ENCODE data around the gene ANKRD39.
A peak's percentile ranks its signal among the peaks of the same experiment; 100 is the strongest.

ANKRD39 gene

DNA sequence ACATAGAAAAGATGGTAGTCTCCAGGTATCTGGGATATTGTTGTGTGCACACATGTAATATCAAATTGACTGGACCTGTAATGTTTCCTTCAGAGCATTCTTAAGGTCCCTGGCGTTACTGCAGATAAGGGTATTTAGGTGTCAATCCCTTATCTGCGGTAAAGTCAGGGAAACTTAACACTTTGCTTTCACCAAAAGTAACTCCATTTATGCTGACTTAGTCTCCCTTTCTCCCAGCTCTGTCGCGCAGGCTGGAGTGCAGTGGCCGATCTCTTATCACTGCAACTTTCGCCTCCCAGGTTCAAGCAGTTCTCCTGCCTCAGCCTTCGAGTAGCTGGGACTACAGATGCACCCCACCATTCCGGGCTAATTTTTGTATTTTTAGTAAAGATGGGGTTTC is 39.9 kb downstream of the ANKRD39 start:
- TF ChIP-seq POLR2AphosphoS5 (IDR thresholded peaks at IDR 0.05; ENCODE audit: low read depth, low read length) = no peak

DNA sequence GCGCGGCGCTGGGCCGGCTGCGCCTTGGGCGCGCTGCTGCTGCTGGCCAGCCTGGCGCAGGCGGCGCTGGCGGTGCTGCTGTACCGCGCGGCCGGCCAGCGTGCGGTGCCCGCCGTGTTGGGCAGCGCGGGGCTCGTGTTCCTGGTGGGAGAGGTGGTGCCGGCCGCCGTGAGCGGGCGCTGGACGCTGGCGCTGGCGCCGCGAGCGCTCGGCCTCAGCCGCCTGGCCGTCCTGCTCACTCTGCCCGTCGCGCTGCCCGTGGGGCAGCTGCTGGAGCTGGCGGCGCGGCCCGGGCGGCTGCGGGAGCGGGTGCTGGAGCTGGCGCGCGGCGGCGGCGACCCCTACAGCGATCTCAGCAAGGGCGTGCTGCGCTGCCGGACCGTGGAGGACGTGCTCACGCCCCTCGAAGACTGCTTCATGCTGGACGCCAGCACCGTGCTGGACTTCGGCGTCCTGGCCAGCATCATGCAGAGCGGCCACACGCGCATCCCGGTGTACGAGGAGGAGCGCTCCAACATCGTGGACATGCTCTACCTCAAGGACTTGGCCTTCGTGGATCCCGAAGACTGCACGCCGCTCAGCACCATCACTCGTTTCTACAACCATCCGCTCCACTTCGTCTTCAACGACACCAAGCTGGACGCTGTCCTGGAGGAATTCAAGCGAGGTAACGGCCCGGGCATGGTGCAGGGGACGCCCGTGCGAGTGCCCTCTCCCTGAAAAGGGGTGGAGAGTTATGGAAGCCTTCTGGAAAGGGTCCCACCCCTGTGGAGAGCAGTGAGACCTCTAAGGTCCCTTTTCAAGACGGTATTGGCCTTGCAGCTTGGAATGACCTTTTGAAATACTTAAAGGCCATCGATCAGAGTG is 40.7 kb downstream of the ANKRD39 start:
- TF ChIP-seq FOXP2 (optimal IDR thresholded peaks at IDR 0.05; ENCODE audit: borderline replicate concordance, extremely low read depth, extremely low read length, insufficient read depth) (no peak), TAF1 (IDR thresholded peaks at IDR 0.05; ENCODE audit: borderline replicate concordance, insufficient read depth, low read length) (no peak), SIN3A (IDR thresholded peaks at IDR 0.05; ENCODE audit: borderline replicate concordance, insufficient read depth, low read length) (no peak), POLR2AphosphoS5 (IDR thresholded peaks at IDR 0.05; ENCODE audit: low read depth, low read length) (no peak)
- TF ChIP-seq, protein P1, sequence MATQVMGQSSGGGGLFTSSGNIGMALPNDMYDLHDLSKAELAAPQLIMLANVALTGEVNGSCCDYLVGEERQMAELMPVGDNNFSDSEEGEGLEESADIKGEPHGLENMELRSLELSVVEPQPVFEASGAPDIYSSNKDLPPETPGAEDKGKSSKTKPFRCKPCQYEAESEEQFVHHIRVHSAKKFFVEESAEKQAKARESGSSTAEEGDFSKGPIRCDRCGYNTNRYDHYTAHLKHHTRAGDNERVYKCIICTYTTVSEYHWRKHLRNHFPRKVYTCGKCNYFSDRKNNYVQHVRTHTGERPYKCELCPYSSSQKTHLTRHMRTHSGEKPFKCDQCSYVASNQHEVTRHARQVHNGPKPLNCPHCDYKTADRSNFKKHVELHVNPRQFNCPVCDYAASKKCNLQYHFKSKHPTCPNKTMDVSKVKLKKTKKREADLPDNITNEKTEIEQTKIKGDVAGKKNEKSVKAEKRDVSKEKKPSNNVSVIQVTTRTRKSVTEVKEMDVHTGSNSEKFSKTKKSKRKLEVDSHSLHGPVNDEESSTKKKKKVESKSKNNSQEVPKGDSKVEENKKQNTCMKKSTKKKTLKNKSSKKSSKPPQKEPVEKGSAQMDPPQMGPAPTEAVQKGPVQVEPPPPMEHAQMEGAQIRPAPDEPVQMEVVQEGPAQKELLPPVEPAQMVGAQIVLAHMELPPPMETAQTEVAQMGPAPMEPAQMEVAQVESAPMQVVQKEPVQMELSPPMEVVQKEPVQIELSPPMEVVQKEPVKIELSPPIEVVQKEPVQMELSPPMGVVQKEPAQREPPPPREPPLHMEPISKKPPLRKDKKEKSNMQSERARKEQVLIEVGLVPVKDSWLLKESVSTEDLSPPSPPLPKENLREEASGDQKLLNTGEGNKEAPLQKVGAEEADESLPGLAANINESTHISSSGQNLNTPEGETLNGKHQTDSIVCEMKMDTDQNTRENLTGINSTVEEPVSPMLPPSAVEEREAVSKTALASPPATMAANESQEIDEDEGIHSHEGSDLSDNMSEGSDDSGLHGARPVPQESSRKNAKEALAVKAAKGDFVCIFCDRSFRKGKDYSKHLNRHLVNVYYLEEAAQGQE (IDR thresholded peaks at IDR 0.05; ENCODE audit: insufficient read depth in 1 of 2, low read depth in 2 of 2, low read length in 2 of 2) = no peak

DNA sequence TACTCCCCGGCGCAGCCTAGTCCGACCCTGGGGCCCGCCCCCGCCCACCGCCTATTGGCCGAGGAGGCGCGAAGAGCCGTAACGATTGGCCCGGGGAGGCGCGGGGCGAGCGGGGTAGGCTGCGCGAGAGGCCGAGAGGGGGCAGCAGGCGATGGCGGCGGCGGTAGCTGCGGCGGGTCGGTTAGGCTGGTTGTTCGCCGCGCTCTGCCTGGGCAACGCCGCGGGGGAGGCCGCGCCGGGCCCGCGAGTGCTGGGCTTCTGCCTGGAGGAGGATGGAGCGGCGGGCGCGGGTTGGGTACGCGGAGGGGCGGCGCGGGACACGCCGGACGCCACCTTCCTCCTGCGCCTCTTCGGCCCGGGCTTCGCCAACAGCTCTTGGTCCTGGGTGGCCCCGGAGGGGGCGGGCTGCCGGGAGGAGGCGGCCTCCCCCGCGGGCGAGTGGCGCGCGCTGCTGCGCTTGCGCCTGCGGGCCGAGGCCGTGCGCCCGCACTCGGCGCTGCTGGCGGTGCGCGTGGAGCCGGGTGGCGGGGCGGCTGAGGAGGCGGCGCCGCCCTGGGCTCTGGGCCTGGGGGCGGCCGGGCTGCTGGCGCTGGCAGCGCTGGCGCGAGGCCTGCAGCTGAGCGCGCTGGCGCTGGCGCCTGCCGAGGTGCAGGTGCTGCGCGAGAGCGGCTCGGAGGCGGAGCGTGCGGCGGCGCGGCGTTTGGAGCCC is 41.5 kb downstream of the ANKRD39 start, which contains the start of gene CNNM3:
Gene CNNM3, plus strand, starts transcription at position 142 of the 709 bp plus-strand sequence. Its CDS starts 10 bp downstream, at position 152.
- TF ChIP-seq TAF1 (IDR thresholded peaks at IDR 0.05; ENCODE audit: borderline replicate concordance, insufficient read depth, low read length) (0 out of 2 replicates have a peak, but pooled peaks have one; percentile 61), FOXP2 (optimal IDR thresholded peaks at IDR 0.05; ENCODE audit: borderline replicate concordance, extremely low read depth, extremely low read length, insufficient read depth) (peak; percentile 3), SIN3A (IDR thresholded peaks at IDR 0.05; ENCODE audit: borderline replicate concordance, insufficient read depth, low read length) (no peak), POLR2AphosphoS5 (IDR thresholded peaks at IDR 0.05; ENCODE audit: low read depth, low read length) (peak; percentile 60)
- TF ChIP-seq, protein P1 (IDR thresholded peaks at IDR 0.05; ENCODE audit: insufficient read depth in 1 of 2, low read depth in 2 of 2, low read length in 2 of 2) = 0 out of 4 replicates have a peak, but pooled peaks of 1 of the 2 experiments have one; percentile 5

DNA sequence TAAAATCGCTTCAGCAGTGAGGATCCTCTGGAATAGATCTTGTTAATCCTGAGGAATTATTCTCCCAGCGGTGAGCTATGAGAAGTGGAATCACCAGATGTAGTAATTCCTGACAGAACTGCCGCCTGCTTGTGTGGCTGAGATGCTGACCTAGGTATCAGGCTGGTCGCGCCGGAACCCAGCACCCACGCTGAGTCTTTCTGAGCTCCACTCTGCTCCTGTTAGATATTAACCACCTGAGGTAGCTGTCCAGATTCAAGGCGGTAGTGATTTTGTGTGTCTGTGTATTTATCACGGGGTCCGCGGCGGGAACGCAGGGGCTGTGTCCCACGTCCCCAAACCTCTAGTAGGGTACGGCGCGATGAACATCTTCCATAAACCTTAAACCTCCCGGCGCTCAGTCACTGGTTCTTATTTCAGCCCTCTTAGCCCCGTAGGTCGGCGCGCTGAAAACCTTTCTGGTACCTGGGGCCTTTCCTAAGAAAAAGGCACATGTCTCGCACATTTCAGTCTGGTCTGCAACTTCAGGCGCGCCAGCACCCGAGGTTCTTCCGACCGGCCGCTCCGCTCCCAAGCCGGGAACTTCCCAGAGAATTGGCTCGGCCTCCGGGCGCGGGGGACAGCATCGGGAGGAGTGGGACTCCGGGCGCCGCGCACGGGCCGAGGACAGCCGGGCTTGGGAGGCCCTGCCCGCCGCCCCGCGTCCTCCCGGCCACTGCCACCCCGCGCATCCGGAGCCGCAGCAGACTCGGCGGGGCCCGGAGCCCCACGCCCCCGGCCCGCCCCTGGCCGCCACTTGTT is 42.3 kb downstream of the ANKRD39 start:
- no peak; the same call in 1 of the 2 replicates for TF ChIP-seq POLR2AphosphoS5 (IDR thresholded peaks at IDR 0.05; ENCODE audit: low read depth, low read length)
- TF ChIP-seq, protein P1 (IDR thresholded peaks at IDR 0.05; ENCODE audit: insufficient read depth in 1 of 2, low read depth in 2 of 2, low read length in 2 of 2) = peak in 1 of 2 experiments; percentile 45; a peak in 1 of 4 replicates
- TF ChIP-seq FOXP2 (optimal IDR thresholded peaks at IDR 0.05; ENCODE audit: borderline replicate concordance, extremely low read depth, extremely low read length, insufficient read depth) = peak; percentile 84

- TF ChIP-seq TAF1 (IDR thresholded peaks at IDR 0.05; ENCODE audit: borderline replicate concordance, insufficient read depth, low read length) (no peak), POLR2AphosphoS5 (IDR thresholded peaks at IDR 0.05; ENCODE audit: low read depth, low read length) (no peak)
Measured at GRCh38 chr2:96813656-96814055, 44.2 kb downstream of the ANKRD39 start.

Measured in PFSK-1 (cell line).